ENCODE data around the gene BRICD5.

The BRICD5 gene

DNA sequence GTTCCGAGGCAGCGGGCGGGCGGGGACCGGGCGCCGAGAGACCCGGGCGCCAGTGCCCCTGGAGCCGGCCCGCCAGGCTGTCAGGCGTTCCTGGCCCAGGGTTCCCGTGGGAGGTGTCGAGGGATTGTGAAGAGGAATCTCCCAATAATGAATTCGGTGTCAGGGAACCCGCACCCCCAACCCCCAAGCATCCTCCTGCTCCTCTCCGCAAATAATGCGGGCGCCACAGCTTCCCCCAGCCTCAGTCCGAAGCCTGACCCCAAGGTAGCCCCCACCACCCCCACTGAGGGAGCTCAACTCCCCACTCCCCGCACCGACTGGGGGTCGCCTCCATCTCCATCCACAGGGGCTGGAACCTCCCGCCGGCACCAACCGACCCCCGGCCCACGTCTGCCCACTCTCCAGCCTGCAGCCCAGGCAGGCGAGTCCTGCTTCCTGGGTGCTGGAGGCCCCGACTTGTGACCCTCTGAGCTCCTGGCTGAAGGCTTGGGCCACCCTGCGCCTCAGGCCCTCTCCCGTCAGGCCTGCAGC is 13.6 kb downstream of the BRICD5 start:
- TF ChIP-seq, protein P1, sequence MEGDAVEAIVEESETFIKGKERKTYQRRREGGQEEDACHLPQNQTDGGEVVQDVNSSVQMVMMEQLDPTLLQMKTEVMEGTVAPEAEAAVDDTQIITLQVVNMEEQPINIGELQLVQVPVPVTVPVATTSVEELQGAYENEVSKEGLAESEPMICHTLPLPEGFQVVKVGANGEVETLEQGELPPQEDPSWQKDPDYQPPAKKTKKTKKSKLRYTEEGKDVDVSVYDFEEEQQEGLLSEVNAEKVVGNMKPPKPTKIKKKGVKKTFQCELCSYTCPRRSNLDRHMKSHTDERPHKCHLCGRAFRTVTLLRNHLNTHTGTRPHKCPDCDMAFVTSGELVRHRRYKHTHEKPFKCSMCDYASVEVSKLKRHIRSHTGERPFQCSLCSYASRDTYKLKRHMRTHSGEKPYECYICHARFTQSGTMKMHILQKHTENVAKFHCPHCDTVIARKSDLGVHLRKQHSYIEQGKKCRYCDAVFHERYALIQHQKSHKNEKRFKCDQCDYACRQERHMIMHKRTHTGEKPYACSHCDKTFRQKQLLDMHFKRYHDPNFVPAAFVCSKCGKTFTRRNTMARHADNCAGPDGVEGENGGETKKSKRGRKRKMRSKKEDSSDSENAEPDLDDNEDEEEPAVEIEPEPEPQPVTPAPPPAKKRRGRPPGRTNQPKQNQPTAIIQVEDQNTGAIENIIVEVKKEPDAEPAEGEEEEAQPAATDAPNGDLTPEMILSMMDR (conservative IDR thresholded peaks at IDR 0.05; ENCODE audit: control insufficient read depth, insufficient read depth, low read depth, low read length): no peak
- H3K4me3 ChIP-seq (ENCODE audit: control insufficient read depth, low read depth, low read length): no peak overlapping the region
- no peak for DNase-seq (ENCODE audit: low read depth)

DNA sequence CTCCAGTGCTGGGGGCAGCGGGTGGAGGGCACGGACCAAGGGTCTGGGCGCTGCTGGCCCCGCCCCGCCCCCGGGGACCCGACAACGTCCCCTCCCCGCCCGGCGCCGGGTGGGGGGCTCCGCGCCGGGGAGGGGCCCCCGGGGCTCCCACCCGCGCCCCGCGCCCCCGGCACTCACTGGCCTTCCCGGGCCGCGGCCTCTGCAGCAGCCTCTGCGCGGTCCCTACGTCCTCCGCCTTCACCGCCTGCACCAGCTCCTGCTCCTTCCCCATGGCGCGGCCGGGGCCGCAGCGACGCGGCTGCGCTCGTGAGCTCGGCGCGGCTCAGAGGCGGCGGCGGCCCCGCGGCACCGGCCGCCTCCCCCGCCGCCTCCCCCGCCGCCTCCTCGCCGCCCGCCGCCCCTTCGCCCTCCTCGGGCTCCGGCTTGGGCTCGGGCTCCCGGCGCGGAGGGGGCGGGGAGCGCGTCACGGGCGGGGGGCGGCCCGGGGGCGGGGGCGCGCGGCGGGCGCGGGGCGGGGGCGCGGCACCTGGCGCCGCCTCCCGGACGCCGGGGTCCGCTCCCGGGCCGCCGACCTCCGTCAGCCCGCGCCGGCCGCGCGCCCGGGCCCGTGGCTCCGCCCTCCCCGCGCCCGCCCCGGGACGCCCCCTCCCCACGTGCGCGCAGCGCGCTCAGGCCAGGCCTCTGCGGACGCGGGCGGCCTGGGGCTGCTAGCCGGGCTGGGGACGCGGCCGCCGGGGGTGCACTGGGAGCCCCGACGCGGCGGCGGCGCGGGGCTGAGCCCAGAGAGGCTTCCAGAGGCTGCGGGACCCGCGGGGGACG is 14.3 kb downstream of the BRICD5 start, which contains the start of gene CASKIN1:
CASKIN1 (minus strand) TSS at position 444 of the 819 bp plus-strand sequence; CDS start at position 271, 173 bp downstream.
- no peak for DNase-seq (ENCODE audit: low read depth)
- TF ChIP-seq, protein P1 (conservative IDR thresholded peaks at IDR 0.05; ENCODE audit: control insufficient read depth, insufficient read depth, low read depth, low read length): no peak
- H3K4me3 ChIP-seq (ENCODE audit: control insufficient read depth, low read depth, low read length): no peak within 1 kb of the TSS

DNA sequence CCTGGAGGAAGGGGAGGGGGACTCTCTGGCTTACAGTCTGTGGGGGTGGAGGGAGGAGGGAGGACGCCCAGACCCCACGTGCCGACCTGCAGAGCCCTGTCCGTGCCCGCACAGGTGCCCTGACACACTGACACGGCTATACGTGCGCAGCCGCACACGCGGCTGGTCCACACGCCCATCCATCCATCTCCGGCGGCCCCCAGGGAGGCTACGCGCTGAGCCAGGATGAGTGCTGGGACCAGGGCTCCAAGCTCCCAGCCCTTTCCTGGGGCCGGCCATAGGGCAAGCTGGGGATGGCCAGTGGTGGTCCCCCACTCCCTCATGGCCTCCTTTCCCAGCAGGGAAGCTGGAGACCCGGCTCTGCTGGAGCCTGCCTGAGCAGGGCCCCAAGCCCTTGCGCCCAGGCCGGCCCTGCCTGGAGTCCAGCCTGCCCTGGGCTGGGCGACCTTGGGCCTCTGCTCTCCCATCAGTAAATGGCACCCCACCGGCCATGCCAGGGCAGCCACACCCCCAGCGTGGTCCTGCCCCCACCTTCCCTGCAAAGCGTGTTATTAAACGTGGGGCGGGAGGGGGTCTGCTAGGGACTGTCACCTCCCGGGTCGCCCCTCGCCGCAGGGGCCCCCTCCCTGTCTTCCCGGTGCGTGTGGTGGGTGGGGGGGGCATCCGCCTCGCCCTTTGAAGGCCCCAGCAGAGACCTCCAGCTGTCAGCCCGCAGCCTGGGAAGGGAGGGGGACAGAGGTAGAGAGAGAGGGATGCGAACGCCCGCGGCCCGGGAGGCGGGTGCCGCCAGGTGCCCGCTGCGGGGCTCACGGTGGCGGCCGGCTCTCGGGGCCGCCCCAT is 15.1 kb downstream of the BRICD5 start:
- no peak for DNase-seq (ENCODE audit: low read depth)
- H3K4me3 ChIP-seq (ENCODE audit: control insufficient read depth, low read depth, low read length): no peak overlapping the region
- TF ChIP-seq, protein P1 (conservative IDR thresholded peaks at IDR 0.05; ENCODE audit: control insufficient read depth, insufficient read depth, low read depth, low read length): no peak

DNA sequence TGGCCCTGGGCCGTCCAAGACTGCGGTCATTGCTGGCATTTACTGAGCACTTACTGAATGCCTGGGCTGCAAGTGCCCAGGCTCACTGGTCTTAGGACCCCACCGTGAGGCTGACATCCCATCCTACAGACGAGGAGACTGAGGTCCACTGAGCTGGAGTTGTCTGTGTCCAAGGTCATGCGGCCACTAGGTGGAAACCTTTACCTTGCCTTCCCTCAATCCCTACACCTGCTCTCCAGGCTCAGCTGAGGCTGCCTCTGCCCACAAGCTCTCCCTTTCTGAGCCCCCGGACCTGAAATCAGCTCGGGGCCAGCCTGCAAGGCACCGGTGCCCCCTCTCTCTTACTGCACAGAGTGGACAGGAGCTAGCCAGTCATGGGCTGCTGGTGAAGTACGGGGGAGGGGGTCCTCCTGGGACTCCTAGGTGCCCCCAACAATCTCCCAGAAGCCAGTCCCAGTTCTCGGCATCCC is 15.8 kb downstream of the BRICD5 start:
- H3K4me3 ChIP-seq (ENCODE audit: control insufficient read depth, low read depth, low read length): no peak overlapping the region
- TF ChIP-seq, protein P1 (conservative IDR thresholded peaks at IDR 0.05; ENCODE audit: control insufficient read depth, insufficient read depth, low read depth, low read length): peak; percentile 34
- DNase-seq (ENCODE audit: low read depth): peak; percentile 45

DNA sequence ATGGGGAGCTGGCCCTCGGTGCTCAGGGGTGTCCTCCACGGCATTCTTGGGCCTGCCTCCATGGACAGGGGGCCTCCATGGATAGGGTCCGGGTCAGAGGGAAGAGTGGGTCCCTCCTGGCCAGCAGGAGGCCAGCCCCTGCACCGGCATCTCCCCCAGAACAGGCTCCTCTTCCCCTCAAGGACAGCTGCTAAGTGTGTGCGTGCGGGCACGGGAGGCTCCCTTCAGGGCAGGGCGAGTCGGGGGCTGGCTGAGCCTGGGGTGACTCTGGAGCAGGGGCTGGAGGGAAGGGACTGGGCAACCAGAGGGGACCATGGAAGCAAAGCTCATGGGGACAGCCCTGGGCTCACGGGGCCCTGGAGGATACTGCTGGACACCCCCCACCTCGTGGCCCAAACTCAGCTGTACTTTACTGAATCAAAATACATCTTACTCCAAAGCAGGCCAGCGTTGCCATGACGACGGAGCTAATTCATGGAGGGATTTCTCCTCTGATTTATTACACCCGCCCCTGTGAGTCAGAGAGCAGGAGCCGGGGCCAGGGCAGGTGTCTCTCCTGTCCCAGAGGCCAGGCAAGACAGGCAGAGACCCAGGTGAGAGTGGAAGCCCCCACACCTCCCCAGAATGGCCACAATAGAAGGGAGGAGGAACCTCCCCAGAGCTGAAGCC is 16.4 kb downstream of the BRICD5 start:
- peak; percentile 53 for DNase-seq (ENCODE audit: low read depth)
- no peak overlapping the region for H3K4me3 ChIP-seq (ENCODE audit: control insufficient read depth, low read depth, low read length)

DNA sequence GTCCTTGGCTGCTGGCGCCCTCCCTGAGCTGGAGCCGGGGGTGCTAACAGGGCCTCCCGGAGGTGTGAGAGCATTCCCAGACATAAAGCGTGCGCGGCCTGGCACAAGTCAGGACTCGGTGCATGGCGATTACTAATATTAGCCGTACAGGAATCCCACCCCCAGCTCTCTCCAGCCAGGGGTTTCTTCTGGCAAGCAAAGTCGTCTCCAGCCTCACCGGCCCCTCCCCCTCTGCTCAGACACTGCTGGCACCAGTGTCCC is 19.3 kb downstream of the BRICD5 start:
- DNase-seq (ENCODE audit: low read depth): no peak
- TF ChIP-seq, protein P1 (conservative IDR thresholded peaks at IDR 0.05; ENCODE audit: control insufficient read depth, insufficient read depth, low read depth, low read length): no peak
- H3K4me3 ChIP-seq (ENCODE audit: control insufficient read depth, low read depth, low read length): no peak overlapping the region

More for the DNA sequence above, 16.4 kb downstream of the BRICD5 start:
- TF ChIP-seq, protein P1 (conservative IDR thresholded peaks at IDR 0.05; ENCODE audit: control insufficient read depth, insufficient read depth, low read depth, low read length): no peak

Data from fibroblast of mammary gland (primary cell).